WTC11 (cell line): ENCODE measurements around the gene DUS1L. TPM values are rescaled to one million over a fixed set of nuclear protein-coding genes. Genes with fewer than 3 reads are reported as not detected.
A peak's percentile ranks its signal among the peaks of the same experiment; 100 is the strongest.

Experiments
- ATAC-seq: fragments of 200-7000 bp; cut with Tn5 transposase; 2 replicates; pipeline ENCODE4 v1.10.0; 2021; ENCODE audit warnings: mild to moderate bottlenecking, moderate library complexity
- CTCF ChIA-PET: fragments of 300-600 bp; sonication (Branson Sonifier 250); formaldehyde crosslinking; loops from one replicate; lab custom pipeline; 2021; ENCODE audit warnings: antibody characterized with exemption; lab: Charles Lee
- POLR2A ChIA-PET: fragments of 350-600 bp; sonication (Branson Sonifier 250); formaldehyde crosslinking; loops from one replicate; lab custom pipeline; 2021; ENCODE audit warnings: antibody characterized with exemption; lab: Charles Lee
- DNase-seq: peaks from one replicate; pipeline ENCODE4 v3.0.0; 2021; ENCODE audit warnings: low spot score
- H3K27ac Mint-ChIP-seq: 2 replicates; pipeline ENCODE4 v1.8.0; 2021; ENCODE audit warnings: mixed read lengths
- H3K27me3 Mint-ChIP-seq: 2 replicates; pipeline ENCODE4 v1.8.0; 2021; ENCODE audit warnings: low read depth, mild to moderate bottlenecking, moderate library complexity, mixed read lengths
- H3K36me3 Mint-ChIP-seq: 2 replicates; pipeline ENCODE4 v1.8.0; 2021; ENCODE audit warnings: mixed read lengths
- H3K4me1 Mint-ChIP-seq: 2 replicates; pipeline ENCODE4 v1.8.0; 2022; ENCODE audit warnings: mixed read lengths
- H3K4me3 Mint-ChIP-seq: 2 replicates; pipeline ENCODE4 v1.8.0; 2021; ENCODE audit warnings: mild to moderate bottlenecking, moderate library complexity, mixed read lengths
- H3K9me3 Mint-ChIP-seq: 2 replicates; pipeline ENCODE4 v1.8.0; 2021; ENCODE audit warnings: mixed read lengths
- CREB1 ChIP-seq: sonication (generic); formaldehyde crosslinking; IDR thresholded peaks from 2 replicates; pipeline ENCODE4 v1.8.0; 2023; ENCODE audit warnings: mild to moderate bottlenecking, missing genetic modification reagents
- CREM ChIP-seq: sonication (generic); formaldehyde crosslinking; IDR thresholded peaks from 2 replicates; pipeline ENCODE4 v1.8.1; 2022; ENCODE audit warnings: mild to moderate bottlenecking, missing genetic modification reagents, moderate library complexity
- ELF4 ChIP-seq: sonication (generic); formaldehyde crosslinking; IDR thresholded peaks from 2 replicates; pipeline ENCODE4 v1.8.1; 2022; ENCODE audit warnings: low read depth, mild to moderate bottlenecking, moderate library complexity, missing genetic modification reagents
- NR1H2 ChIP-seq: sonication (generic); formaldehyde crosslinking; IDR thresholded peaks from 2 replicates; pipeline ENCODE4 v1.9.0; 2021; ENCODE audit warnings: mild to moderate bottlenecking, moderate library complexity, missing genetic modification reagents
- NR2C2 ChIP-seq: sonication (generic); formaldehyde crosslinking; IDR thresholded peaks from 2 replicates; pipeline ENCODE4 v1.8.0; 2022; ENCODE audit warnings: mild to moderate bottlenecking, missing genetic modification reagents
- OVOL2 ChIP-seq: fragments of 250-450 bp; sonication (Bioruptor Pico); IDR thresholded peaks from 2 replicates; pipeline ENCODE4 v1.9.0; 2021; ENCODE audit warnings: mild to moderate bottlenecking, borderline replicate concordance
- RELA ChIP-seq: sonication (generic); formaldehyde crosslinking; IDR thresholded peaks from 2 replicates; pipeline ENCODE4 v1.8.1; 2022; ENCODE audit warnings: missing genetic modification reagents, mild to moderate bottlenecking, borderline replicate concordance
- SMAD3 ChIP-seq: sonication (generic); formaldehyde crosslinking; IDR thresholded peaks from 2 replicates; pipeline ENCODE4 v1.8.0; 2022; ENCODE audit warnings: missing genetic modification reagents, mild to moderate bottlenecking, borderline replicate concordance
- TCF7 ChIP-seq: sonication (generic); formaldehyde crosslinking; IDR thresholded peaks from 2 replicates; pipeline ENCODE4 v1.8.0; 2022; ENCODE audit warnings: mild to moderate bottlenecking, low read depth, missing genetic modification reagents, moderate library complexity
- TEAD1 ChIP-seq: sonication (generic); formaldehyde crosslinking; IDR thresholded peaks from 2 replicates; pipeline ENCODE4 v1.8.0; 2022; ENCODE audit warnings: mild to moderate bottlenecking, missing genetic modification reagents
- TEAD4 ChIP-seq: sonication (generic); formaldehyde crosslinking; IDR thresholded peaks from 2 replicates; pipeline ENCODE4 v1.8.0; 2022; ENCODE audit warnings: mild to moderate bottlenecking, missing genetic modification reagents
- total RNA-seq: library from RNA; stranded (reverse); gene quantifications from 3 replicates; pipeline ENCODE4 v1.2.3, GENCODE V29; 2021
- TF ChIP-seq, protein P1 (sequence below): fragments of 250-450 bp; sonication (Bioruptor Pico); IDR thresholded peaks from 2 replicates; pipeline ENCODE4 v1.8.0; 2021; ENCODE audit warnings: mild to moderate bottlenecking
- TF ChIP-seq, protein P2 (sequence below): sonication (generic); formaldehyde crosslinking; IDR thresholded peaks from 2 replicates; pipeline ENCODE4 v1.8.1; 2023; ENCODE audit warnings: mild to moderate bottlenecking, moderate library complexity, missing genetic modification reagents
- TF ChIP-seq, protein P3 (sequence below): sonication (generic); formaldehyde crosslinking; IDR thresholded peaks from 2 replicates; pipeline ENCODE4 v1.8.1; 2023; ENCODE audit warnings: mild to moderate bottlenecking, missing genetic modification reagents, moderate library complexity
- TF ChIP-seq, protein P4 (sequence below): sonication (generic); formaldehyde crosslinking; IDR thresholded peaks from 2 replicates; pipeline ENCODE4 v1.8.0; 2022; ENCODE audit warnings: mild to moderate bottlenecking, missing genetic modification reagents
- TF ChIP-seq, protein P5 (sequence below): sonication (generic); formaldehyde crosslinking; IDR thresholded peaks from 2 replicates; pipeline ENCODE4 v1.8.0; 2022; ENCODE audit warnings: mild to moderate bottlenecking, missing genetic modification reagents
- TF ChIP-seq, protein P6 (sequence below): sonication (generic); formaldehyde crosslinking; IDR thresholded peaks from 2 replicates; pipeline ENCODE4 v1.8.1; 2022; ENCODE audit warnings: mild to moderate bottlenecking, moderate library complexity, missing genetic modification reagents
- TF ChIP-seq, protein P7 (sequence below): sonication (generic); formaldehyde crosslinking; IDR thresholded peaks from 2 replicates; pipeline ENCODE4 v1.8.0; 2022; ENCODE audit warnings: mild to moderate bottlenecking, missing genetic modification reagents
- TF ChIP-seq, protein P8 (sequence below): sonication (generic); formaldehyde crosslinking; IDR thresholded peaks from 2 replicates; pipeline ENCODE4 v1.8.0; 2023; ENCODE audit warnings: missing genetic modification reagents
- TF ChIP-seq, protein P9 (sequence below): sonication (generic); formaldehyde crosslinking; IDR thresholded peaks from 2 replicates; pipeline ENCODE4 v1.8.0; 2022; ENCODE audit warnings: mild to moderate bottlenecking, missing genetic modification reagents

Gene DUS1L
- total RNA-seq, 1 experiment from 2014 or later: 120 TPM

DNA sequence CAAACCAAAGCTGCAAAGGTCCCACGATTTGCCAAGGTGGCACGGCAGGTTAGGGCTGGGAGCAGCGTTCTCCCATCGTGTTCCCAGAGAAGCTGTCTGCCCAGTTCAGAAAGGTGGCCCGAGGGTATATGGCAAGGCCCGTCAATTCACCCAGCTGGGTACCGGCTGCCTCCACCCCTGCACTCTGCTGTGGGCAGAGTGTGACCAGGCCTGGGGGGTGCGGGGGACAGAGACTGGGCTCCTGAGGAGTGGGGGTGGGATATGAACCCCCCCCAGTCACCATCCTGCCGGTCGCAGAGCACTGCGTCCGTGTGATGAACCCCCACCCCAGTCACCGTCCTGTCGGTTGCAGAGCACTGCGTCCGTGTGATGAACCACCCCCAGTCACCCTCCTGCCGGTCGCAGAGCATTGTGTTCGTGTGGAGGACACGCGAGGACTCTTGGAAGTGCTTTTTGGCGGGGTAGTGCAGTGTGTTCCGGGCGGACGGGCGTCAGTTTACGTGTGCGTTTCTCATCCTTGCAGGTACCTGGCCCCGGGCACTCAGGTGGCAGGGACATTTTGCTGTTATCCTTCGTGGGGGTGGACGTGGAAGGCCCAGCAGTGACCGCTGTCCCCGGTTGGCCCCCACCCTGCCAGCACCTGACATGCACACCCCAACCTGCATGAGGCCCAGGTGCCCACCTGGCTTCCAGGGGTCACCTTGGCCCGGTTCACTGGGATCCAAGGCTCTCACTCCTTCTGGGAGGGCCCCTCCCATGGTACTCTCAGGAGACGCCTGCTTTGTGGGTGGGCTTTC is 35.1 kb upstream of the DUS1L start (continued):
- TF ChIP-seq, protein P1, sequence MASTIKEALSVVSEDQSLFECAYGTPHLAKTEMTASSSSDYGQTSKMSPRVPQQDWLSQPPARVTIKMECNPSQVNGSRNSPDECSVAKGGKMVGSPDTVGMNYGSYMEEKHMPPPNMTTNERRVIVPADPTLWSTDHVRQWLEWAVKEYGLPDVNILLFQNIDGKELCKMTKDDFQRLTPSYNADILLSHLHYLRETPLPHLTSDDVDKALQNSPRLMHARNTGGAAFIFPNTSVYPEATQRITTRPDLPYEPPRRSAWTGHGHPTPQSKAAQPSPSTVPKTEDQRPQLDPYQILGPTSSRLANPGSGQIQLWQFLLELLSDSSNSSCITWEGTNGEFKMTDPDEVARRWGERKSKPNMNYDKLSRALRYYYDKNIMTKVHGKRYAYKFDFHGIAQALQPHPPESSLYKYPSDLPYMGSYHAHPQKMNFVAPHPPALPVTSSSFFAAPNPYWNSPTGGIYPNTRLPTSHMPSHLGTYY (CRISPR knock-in tag): no peak

DNA sequence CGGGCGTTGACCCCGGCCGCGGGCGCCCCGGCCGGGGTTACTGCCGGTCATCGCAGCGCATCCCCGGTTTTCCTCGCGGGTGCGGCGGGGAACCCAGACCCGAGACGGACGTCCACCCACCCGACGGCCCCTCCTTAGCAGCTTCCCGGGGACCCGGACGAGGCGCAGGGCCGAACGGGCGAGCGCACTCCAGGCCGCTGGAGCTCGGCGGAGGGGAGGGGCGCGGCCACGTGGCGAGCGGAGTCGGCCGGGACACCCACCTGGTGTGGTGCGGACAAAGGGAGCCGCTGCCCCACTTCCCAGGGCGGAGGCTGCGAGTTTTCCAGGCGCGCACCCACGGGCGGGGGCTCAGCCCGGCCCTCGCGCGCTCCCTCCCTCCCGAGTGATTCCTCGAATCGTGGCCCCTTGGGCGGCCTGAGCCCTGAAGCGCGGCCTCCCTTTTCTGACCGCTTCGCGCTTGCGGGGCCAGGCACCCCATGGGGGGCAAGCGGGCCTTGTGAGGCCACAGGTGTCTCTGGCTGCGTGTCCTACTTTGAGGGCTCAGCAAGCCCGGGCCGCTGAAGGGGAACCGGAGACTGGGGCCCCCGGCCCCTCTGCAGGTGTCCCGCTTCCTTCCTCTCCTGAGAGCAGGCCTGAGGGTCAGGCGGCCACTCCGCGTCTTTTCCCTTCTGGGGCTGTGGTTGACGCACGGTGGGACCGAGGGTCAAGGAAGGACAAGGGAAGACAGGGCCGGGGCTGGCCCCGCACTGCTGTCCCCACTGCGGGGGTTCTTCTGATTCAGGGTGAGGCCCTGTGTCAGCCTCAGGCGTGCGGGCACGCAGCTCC is 33.5 kb upstream of the DUS1L start:
- H3K4me3 Mint-ChIP-seq: peak overlapping the region; percentile 71
- H3K27me3 Mint-ChIP-seq: no peaks in the 10 kb centered on the region
- CTCF ChIA-PET: interaction anchor here (0.6 to 2.9 kb wide), 10 partner anchors 48 to 172 kb away, joined by 3 to 18 read pairs (median 4); partner anchors contain the start of genes CENPX, DCXR, LRRC45 and MAFG
- no peaks in the 10 kb centered on the region for H3K9me3 Mint-ChIP-seq
- DNase-seq (no peak), ATAC-seq (peak; percentile 2)
- POLR2A ChIA-PET: interaction anchor here (1.0 to 1.7 kb wide), 3 partner anchors 23 to 155 kb away, joined by 3 to 11 read pairs (median 5); partner anchors contain the start of gene DCXR
- peaks cover 33% of the 10 kb centered on the region for H3K4me1 Mint-ChIP-seq
- H3K27ac Mint-ChIP-seq: peak overlapping the region; percentile 49; the same call in 1 of the 2 replicates
- peaks cover 3% of the 10 kb centered on the region for H3K36me3 Mint-ChIP-seq
- TF ChIP-seq, protein P2, sequence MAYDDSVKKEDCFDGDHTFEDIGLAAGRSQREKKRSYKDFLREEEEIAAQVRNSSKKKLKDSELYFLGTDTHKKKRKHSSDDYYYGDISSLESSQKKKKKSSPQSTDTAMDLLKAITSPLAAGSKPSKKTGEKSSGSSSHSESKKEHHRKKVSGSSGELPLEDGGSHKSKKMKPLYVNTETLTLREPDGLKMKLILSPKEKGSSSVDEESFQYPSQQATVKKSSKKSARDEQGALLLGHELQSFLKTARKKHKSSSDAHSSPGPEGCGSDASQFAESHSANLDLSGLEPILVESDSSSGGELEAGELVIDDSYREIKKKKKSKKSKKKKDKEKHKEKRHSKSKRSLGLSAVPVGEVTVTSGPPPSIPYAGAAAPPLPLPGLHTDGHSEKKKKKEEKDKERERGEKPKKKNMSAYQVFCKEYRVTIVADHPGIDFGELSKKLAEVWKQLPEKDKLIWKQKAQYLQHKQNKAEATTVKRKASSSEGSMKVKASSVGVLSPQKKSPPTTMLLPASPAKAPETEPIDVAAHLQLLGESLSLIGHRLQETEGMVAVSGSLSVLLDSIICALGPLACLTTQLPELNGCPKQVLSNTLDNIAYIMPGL (CRISPR knock-in tag): 0 out of 2 replicates have a peak, but pooled peaks have one; percentile 19
- TF ChIP-seq, protein P3, sequence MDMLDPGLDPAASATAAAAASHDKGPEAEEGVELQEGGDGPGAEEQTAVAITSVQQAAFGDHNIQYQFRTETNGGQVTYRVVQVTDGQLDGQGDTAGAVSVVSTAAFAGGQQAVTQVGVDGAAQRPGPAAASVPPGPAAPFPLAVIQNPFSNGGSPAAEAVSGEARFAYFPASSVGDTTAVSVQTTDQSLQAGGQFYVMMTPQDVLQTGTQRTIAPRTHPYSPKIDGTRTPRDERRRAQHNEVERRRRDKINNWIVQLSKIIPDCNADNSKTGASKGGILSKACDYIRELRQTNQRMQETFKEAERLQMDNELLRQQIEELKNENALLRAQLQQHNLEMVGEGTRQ (CRISPR knock-in tag): peak; percentile 65
- TF ChIP-seq RELA (no peak), NR1H2 (CRISPR knock-in tag) (peak; percentile 62; the same call in 1 of the 2 replicates), SMAD3 (CRISPR knock-in tag) (peak; percentile 45; the same call in 1 of the 2 replicates), TEAD4 (CRISPR knock-in tag) (0 out of 2 replicates have a peak, but pooled peaks have one; percentile 6), OVOL2 (CRISPR knock-in tag) (0 out of 2 replicates have a peak, but pooled peaks have one; percentile 6), CREM (CRISPR knock-in tag) (no peak), NR2C2 (CRISPR knock-in tag) (no peak), CREB1 (0 out of 2 replicates have a peak, but pooled peaks have one; percentile 39), ELF4 (CRISPR knock-in tag) (peak; percentile 30; the same call in 1 of the 2 replicates), TEAD1 (CRISPR knock-in tag) (0 out of 2 replicates have a peak, but pooled peaks have one; percentile 18), TCF7 (no peak)
- TF ChIP-seq, protein P4, sequence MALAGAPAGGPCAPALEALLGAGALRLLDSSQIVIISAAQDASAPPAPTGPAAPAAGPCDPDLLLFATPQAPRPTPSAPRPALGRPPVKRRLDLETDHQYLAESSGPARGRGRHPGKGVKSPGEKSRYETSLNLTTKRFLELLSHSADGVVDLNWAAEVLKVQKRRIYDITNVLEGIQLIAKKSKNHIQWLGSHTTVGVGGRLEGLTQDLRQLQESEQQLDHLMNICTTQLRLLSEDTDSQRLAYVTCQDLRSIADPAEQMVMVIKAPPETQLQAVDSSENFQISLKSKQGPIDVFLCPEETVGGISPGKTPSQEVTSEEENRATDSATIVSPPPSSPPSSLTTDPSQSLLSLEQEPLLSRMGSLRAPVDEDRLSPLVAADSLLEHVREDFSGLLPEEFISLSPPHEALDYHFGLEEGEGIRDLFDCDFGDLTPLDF: peak; percentile 73; the same call in 1 of the 2 replicates
- TF ChIP-seq, protein P5, sequence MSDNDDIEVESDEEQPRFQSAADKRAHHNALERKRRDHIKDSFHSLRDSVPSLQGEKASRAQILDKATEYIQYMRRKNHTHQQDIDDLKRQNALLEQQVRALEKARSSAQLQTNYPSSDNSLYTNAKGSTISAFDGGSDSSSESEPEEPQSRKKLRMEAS (CRISPR knock-in tag): peak; percentile 97
- TF ChIP-seq, protein P6, sequence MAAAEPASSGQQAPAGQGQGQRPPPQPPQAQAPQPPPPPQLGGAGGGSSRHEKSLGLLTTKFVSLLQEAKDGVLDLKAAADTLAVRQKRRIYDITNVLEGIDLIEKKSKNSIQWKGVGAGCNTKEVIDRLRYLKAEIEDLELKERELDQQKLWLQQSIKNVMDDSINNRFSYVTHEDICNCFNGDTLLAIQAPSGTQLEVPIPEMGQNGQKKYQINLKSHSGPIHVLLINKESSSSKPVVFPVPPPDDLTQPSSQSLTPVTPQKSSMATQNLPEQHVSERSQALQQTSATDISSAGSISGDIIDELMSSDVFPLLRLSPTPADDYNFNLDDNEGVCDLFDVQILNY: peak; percentile 18; the same call in 1 of the 2 replicates
- TF ChIP-seq, protein P7, sequence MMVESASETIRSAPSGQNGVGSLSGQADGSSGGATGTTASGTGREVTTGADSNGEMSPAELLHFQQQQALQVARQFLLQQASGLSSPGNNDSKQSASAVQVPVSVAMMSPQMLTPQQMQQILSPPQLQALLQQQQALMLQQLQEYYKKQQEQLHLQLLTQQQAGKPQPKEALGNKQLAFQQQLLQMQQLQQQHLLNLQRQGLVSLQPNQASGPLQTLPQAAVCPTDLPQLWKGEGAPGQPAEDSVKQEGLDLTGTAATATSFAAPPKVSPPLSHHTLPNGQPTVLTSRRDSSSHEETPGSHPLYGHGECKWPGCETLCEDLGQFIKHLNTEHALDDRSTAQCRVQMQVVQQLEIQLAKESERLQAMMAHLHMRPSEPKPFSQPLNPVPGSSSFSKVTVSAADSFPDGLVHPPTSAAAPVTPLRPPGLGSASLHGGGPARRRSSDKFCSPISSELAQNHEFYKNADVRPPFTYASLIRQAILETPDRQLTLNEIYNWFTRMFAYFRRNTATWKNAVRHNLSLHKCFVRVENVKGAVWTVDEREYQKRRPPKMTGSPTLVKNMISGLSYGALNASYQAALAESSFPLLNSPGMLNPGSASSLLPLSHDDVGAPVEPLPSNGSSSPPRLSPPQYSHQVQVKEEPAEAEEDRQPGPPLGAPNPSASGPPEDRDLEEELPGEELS (CRISPR knock-in tag): 0 out of 2 replicates have a peak, but pooled peaks have one; percentile 3
- TF ChIP-seq, protein P8, sequence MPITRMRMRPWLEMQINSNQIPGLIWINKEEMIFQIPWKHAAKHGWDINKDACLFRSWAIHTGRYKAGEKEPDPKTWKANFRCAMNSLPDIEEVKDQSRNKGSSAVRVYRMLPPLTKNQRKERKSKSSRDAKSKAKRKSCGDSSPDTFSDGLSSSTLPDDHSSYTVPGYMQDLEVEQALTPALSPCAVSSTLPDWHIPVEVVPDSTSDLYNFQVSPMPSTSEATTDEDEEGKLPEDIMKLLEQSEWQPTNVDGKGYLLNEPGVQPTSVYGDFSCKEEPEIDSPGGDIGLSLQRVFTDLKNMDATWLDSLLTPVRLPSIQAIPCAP (CRISPR knock-in tag): no peak
- TF ChIP-seq, protein P9, sequence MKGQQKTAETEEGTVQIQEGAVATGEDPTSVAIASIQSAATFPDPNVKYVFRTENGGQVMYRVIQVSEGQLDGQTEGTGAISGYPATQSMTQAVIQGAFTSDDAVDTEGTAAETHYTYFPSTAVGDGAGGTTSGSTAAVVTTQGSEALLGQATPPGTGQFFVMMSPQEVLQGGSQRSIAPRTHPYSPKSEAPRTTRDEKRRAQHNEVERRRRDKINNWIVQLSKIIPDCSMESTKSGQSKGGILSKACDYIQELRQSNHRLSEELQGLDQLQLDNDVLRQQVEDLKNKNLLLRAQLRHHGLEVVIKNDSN (CRISPR knock-in tag): peak; percentile 79
- TF ChIP-seq, protein P1 (CRISPR knock-in tag): no peak
- TF ChIP-seq, all 79 proteins: peak for 14
